Activated B cell treated with CpG ODN at 0.5 μM for 24 hours (primary cell): Measurements from ENCODE around the gene GBF1. TPM values are rescaled to one million over a fixed set of nuclear protein-coding genes. Genes with fewer than 3 reads are reported as not detected.

ENCODE experiments used
- ATAC-seq: fragments of 200-7000 bp; cut with Tn5 transposase; one replicate; pipeline ENCODE4 v1.10.0; 2021; ENCODE audit warnings: low read depth, mild to moderate bottlenecking, moderate library complexity
- CTCF ChIA-PET: fragments of 350-600 bp; sonication (Branson Sonifier 250); formaldehyde crosslinking; loops from one replicate; lab custom pipeline; 2021; ENCODE audit warnings: antibody characterized with exemption; lab: Charles Lee
- POLR2A ChIA-PET: fragments of 350-600 bp; sonication (Branson Sonifier 250); formaldehyde crosslinking; loops from one replicate; lab custom pipeline; 2021; ENCODE audit warnings: antibody characterized with exemption; lab: Charles Lee
- DNase-seq: peaks from one replicate; pipeline ENCODE4 v3.0.0; 2022
- H3K27ac Mint-ChIP-seq: one replicate; pipeline ENCODE4 v1.8.0; 2020; ENCODE audit warnings: mixed read lengths
- H3K27me3 Mint-ChIP-seq: one replicate; pipeline ENCODE4 v1.8.0; 2021; ENCODE audit warnings: mixed read lengths
- H3K36me3 Mint-ChIP-seq: one replicate; pipeline ENCODE4 v1.8.0; 2021; ENCODE audit warnings: low read depth, mixed read lengths
- H3K4me1 Mint-ChIP-seq: one replicate; pipeline ENCODE4 v1.8.0; 2021; ENCODE audit warnings: mixed read lengths
- H3K4me3 Mint-ChIP-seq: one replicate; pipeline ENCODE4 v1.8.0; 2020; ENCODE audit warnings: mild to moderate bottlenecking, mixed read lengths
- H3K9me3 Mint-ChIP-seq: one replicate; pipeline ENCODE4 v1.8.0; 2020; ENCODE audit warnings: mixed read lengths
- intact Hi-C: fragments of 100-400 bp; cut with micrococcal nuclease; formaldehyde crosslinking; loops from one replicate; pipeline ENCODE4 v1.15.1; 2024
- total RNA-seq: library from RNA; stranded (reverse); gene quantifications from 2 replicates; pipeline ENCODE4 v1.2.3, GENCODE V29; 2022
- TF ChIP-seq, protein P1 (sequence below): fragments of 200-600 bp; IDR thresholded peaks from one replicate; pipeline ENCODE4 v1.8.0; 2022; ENCODE audit warnings: antibody characterized with exemption, mild to moderate bottlenecking

GBF1 gene
- total RNA-seq, 1 donor from 2014 or later = 44.3 TPM

DNA sequence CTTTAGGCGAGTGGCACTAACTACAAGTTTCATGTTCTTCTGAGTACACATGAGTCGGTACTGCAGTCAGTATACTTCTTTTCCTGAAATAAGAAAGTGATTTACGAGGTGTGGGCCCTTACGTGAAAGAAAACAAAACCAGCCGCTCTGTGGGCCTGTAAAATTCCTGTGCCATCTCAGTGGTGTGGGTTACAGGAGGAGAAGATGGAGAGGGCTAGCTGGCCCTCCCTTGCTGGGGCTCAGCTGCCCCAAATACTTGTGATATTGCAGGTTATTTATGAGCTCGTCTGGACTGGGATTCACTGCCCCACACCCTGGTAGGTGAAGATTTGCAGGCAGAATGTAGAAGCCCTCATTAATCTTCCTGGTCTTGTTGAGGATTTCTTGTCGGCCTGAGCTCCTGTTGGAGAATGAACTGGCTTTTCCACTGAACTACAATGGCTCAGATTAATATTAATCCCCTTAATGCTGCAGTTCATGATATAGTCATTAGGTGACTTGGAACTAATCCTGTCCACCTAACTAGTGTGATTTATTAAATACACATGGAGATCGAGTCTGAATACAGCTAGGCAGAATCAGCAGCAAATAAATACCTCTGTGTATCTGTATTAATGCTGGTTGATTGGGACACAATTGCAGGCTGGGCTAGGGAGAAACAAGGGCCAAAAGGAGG lies 68.0 kb downstream of the GBF1 start:
- DNase-seq (no peak), ATAC-seq (no peak)
- ChIA-PET POLR2A (no interaction called here), CTCF (interaction anchor here (1.9 kb wide), 1 partner anchor 38 kb away, joined by 4 read pairs; no protein-coding TSS in a partner anchor)
- H3K4me1 Mint-ChIP-seq = peaks cover 4% of the 10 kb centered on the region
- H3K36me3 Mint-ChIP-seq = peaks cover 13% of the 10 kb centered on the region
- TF ChIP-seq, protein P1, sequence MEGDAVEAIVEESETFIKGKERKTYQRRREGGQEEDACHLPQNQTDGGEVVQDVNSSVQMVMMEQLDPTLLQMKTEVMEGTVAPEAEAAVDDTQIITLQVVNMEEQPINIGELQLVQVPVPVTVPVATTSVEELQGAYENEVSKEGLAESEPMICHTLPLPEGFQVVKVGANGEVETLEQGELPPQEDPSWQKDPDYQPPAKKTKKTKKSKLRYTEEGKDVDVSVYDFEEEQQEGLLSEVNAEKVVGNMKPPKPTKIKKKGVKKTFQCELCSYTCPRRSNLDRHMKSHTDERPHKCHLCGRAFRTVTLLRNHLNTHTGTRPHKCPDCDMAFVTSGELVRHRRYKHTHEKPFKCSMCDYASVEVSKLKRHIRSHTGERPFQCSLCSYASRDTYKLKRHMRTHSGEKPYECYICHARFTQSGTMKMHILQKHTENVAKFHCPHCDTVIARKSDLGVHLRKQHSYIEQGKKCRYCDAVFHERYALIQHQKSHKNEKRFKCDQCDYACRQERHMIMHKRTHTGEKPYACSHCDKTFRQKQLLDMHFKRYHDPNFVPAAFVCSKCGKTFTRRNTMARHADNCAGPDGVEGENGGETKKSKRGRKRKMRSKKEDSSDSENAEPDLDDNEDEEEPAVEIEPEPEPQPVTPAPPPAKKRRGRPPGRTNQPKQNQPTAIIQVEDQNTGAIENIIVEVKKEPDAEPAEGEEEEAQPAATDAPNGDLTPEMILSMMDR = no peak
- no peaks in the 10 kb centered on the region for H3K27me3 Mint-ChIP-seq
- no peaks in the 10 kb centered on the region for H3K9me3 Mint-ChIP-seq
- no peak overlapping the region for H3K4me3 Mint-ChIP-seq
- no peak overlapping the region for H3K27ac Mint-ChIP-seq
- intact Hi-C loops = no loop called here

DNA sequence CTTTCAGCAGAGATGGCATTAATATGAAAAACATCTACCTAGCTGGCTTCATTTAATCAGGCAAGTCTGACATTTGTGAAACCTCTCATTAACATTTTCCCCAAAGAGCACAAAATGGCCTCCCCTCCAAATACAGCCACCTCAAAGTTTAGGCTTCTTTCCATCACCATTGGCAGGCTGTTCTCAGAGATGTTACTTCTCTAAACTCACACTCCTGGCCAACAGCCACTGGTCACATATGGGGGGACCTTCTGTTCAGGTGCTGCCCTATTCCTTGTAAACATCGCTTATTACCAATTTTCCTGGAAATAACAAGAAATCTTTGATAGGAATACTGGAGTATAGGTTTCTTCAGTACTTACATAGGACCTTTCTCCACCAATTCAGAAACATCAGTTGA lies 69.5 kb downstream of the GBF1 start:
- no peaks in the 10 kb centered on the region for H3K27me3 Mint-ChIP-seq
- H3K27ac Mint-ChIP-seq = no peak overlapping the region
- peaks cover 13% of the 10 kb centered on the region for H3K36me3 Mint-ChIP-seq
- TF ChIP-seq, protein P1 = no peak
- H3K9me3 Mint-ChIP-seq = no peaks in the 10 kb centered on the region
- POLR2A ChIA-PET = no interaction called here
- peaks cover 2% of the 10 kb centered on the region for H3K4me1 Mint-ChIP-seq
- no peak for DNase-seq
- ATAC-seq = no peak
- CTCF ChIA-PET = no interaction called here
- H3K4me3 Mint-ChIP-seq = no peak overlapping the region
- intact Hi-C loops = no loop called here

DNA sequence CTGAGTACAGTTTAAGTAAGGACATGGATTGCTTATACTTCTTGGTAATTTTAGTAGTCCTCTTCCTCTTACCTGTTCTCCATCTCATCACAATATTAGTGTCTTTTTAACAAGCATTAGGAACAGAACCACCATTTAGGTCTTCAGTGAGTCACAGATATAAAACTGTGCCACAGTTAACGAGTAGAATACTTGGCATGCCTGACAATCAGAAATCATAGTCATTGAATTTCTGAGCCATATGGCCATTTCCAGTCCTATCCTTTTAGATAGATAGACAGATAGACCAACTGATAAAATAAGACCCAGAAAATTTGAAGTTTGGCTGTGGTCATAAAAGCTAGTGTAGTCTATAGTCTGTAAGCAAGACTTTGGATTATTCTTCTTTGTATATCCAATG lies 71.1 kb downstream of the GBF1 start:
- Mint-ChIP-seq H3K4me1 (no peaks in the 10 kb centered on the region), H3K36me3 (peaks cover 16% of the 10 kb centered on the region), H3K9me3 (no peaks in the 10 kb centered on the region), H3K27me3 (no peaks in the 10 kb centered on the region), H3K4me3 (no peak overlapping the region), H3K27ac (no peak overlapping the region)
- no peak for DNase-seq
- intact Hi-C loops = no loop called here
- TF ChIP-seq, protein P1 = no peak
- ChIA-PET POLR2A (no interaction called here), CTCF (no interaction called here)
- no peak for ATAC-seq

DNA sequence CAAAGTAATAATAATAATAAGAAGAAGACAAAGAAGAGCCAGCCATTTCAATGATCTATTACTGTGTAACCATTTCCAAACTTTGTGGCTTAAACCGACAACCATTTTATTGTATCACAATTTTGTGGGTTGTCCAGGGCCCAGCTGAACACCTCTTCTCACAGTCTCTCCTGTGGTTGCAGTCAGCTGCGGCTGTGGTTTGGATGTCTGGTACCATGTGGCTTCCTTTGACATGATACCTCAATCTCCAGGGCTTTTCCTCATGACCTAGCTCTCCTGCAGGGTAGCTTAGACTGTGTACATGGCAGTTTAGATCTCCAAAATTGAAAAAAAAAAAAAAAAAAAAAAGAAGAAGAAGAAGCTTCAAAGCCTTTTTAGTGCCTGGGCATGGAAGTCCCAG lies 77.6 kb downstream of the GBF1 start:
- H3K27me3 Mint-ChIP-seq = no peaks in the 10 kb centered on the region
- ATAC-seq = no peak
- DNase-seq = no peak
- no peak overlapping the region for H3K4me3 Mint-ChIP-seq
- CTCF ChIA-PET = no interaction called here
- POLR2A ChIA-PET = no interaction called here
- intact Hi-C loops = no loop called here
- peaks cover 25% of the 10 kb centered on the region for H3K4me1 Mint-ChIP-seq
- TF ChIP-seq, protein P1 = no peak
- no peak overlapping the region for H3K27ac Mint-ChIP-seq
- H3K9me3 Mint-ChIP-seq = no peaks in the 10 kb centered on the region
- peaks cover 12% of the 10 kb centered on the region for H3K36me3 Mint-ChIP-seq

DNA sequence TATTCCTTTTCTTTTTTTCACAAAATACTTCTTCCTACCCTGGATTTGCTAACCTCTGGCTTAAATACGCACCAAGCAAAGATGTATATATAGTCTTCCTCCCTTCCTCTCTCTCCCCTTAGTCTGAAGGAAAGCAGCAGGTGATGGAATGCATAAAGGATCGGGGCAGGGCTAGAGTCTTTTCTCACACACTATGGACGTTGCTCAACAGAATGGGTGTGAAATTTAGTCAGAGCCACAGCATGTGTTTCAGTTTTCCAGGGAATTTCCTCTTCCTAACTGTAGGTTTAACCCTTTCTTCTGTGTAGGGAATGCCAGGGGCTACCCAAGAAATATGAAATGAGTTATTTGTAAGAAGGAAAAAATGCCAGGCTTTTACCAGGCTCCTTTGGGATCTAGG lies 78.7 kb downstream of the GBF1 start:
- TF ChIP-seq, protein P1 = no peak
- H3K36me3 Mint-ChIP-seq = peaks cover 14% of the 10 kb centered on the region
- no peak for ATAC-seq
- ChIA-PET CTCF (no interaction called here), POLR2A (no interaction called here)
- H3K4me1 Mint-ChIP-seq = peaks cover 25% of the 10 kb centered on the region
- no peaks in the 10 kb centered on the region for H3K9me3 Mint-ChIP-seq
- no peak overlapping the region for H3K27ac Mint-ChIP-seq
- intact Hi-C loops = no loop called here
- H3K4me3 Mint-ChIP-seq = no peak overlapping the region
- no peaks in the 10 kb centered on the region for H3K27me3 Mint-ChIP-seq
- no peak for DNase-seq
